ENCODE data around the gene F2. TPM values are rescaled to one million over a fixed set of nuclear protein-coding genes. Genes with fewer than 3 reads are reported as not detected.

The F2 gene
- total and polyA plus RNA-seq, 9 donors: 0.10 to 1.00 (median 0.33) TPM; not detected in 3

DNA sequence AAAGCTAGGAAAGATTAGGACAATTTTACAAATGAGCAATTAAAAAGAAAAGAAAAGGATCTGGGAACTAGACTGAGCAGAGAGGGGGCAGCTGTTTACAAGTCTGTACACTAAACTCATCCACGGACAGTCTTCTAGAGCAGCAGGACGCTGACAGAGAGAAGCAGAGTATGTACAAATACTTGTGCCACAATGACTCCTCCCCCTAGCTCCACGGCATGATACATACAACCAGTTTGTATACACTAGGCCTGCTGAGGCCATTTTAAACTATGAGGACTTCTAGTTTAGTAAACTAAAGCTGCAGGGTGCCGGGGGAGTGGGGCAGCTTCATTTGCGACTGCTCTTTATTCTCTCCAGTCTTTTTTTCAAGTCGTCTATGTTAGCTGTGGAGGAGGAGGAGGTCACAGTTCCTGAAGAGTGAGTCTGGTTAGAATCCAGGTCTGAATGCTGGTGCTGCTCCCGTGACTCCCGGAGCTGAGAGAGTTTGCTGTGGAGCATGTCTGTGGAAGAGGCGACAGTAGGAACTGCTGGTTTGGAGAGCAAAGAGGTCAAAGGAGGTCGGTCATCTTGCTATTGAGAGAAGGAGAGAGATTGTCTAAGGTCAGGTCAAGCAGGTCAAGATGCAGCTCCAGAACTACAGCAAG, 24.8 kb downstream of the F2 start:
- H3K4me3 ChIP-seq: no peak overlapping the region
- DNase-seq: no peak
- no peak overlapping the region for H3K27ac ChIP-seq
- no peaks in the 10 kb centered on the region for H3K36me3 ChIP-seq
- H3K9me3 ChIP-seq: no peaks in the 10 kb centered on the region
- TF ChIP-seq, protein P1, sequence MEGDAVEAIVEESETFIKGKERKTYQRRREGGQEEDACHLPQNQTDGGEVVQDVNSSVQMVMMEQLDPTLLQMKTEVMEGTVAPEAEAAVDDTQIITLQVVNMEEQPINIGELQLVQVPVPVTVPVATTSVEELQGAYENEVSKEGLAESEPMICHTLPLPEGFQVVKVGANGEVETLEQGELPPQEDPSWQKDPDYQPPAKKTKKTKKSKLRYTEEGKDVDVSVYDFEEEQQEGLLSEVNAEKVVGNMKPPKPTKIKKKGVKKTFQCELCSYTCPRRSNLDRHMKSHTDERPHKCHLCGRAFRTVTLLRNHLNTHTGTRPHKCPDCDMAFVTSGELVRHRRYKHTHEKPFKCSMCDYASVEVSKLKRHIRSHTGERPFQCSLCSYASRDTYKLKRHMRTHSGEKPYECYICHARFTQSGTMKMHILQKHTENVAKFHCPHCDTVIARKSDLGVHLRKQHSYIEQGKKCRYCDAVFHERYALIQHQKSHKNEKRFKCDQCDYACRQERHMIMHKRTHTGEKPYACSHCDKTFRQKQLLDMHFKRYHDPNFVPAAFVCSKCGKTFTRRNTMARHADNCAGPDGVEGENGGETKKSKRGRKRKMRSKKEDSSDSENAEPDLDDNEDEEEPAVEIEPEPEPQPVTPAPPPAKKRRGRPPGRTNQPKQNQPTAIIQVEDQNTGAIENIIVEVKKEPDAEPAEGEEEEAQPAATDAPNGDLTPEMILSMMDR (IDR thresholded peaks at IDR 0.05): no peak
- no peak for TF ChIP-seq POLR2A (IDR thresholded peaks at IDR 0.05)
- no peak for TF ChIP-seq EP300 (IDR thresholded peaks at IDR 0.05)
- no peaks in the 10 kb centered on the region for H3K27me3 ChIP-seq
- intact Hi-C loops (cut with DNase I): no loop called here
- 37 to 44% (median 37%) methylated on average over 10 of the region's 10 CpGs for WGBS, 3 donors
- H3K4me1 ChIP-seq (ENCODE audit: insufficient read depth): peaks cover under 1% of the 10 kb centered on the region

DNA sequence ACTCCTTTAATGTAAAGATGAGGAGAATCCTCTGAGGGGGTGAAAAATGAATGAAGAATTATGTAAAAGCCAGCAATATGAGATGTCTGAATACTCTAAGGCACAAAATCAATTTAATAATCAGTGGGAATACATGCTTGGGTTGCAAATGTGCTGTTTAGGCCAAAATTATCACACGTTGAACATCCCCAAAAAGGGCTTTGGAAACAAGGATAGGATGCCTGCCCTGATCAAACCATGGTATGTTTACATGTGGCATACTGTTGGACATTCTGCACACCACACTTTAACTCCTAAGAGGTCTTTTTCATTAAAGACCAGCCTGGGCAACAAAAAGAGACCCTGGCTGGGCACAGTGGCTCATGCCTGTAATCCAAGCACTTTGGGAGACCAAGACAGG, 26.3 kb downstream of the F2 start:
- H3K36me3 ChIP-seq: no peaks in the 10 kb centered on the region
- no peaks in the 10 kb centered on the region for H3K27me3 ChIP-seq
- 66 to 89% (median 72%) methylated on average over 1 of the region's 1 CpG for whole genome bisulfite sequencing, 3 donors
- H3K9me3 ChIP-seq: no peaks in the 10 kb centered on the region
- intact Hi-C loops (cut with DNase I): no loop called here
- TF ChIP-seq EP300 (IDR thresholded peaks at IDR 0.05): no peak
- no peak overlapping the region for H3K4me3 ChIP-seq
- H3K27ac ChIP-seq: no peak overlapping the region
- DNase-seq: no peak
- no peaks in the 10 kb centered on the region for H3K4me1 ChIP-seq (ENCODE audit: insufficient read depth)

DNA sequence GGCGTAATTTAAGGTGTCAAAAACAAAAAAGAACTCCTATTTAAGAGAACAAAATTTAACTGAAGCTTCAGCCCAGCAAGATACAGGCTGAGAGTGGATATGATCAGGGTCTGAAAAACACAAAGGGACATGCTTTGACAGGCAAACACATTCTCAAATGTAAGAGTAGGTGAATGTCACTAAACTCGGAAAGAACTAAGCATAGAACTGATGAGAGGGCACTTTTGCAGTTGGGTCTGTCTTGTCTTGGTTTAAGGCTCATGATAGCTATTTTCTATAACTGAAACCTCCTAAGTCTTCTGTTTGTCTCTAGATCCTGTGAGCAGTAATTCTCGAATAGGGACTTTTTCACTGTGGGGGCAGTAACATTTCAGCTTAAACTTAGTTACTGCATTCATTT, 27.0 kb downstream of the F2 start:
- DNase-seq: no peak
- TF ChIP-seq EP300 (IDR thresholded peaks at IDR 0.05) (no peak), POLR2A (IDR thresholded peaks at IDR 0.05) (no peak)
- TF ChIP-seq, protein P1 (IDR thresholded peaks at IDR 0.05): no peak
- no peaks in the 10 kb centered on the region for H3K27me3 ChIP-seq
- intact Hi-C loops (cut with DNase I): no loop called here
- no peaks in the 10 kb centered on the region for H3K36me3 ChIP-seq
- WGBS, 3 donors: 85 to 93% (median 87%) methylated on average over 3 of the region's 3 CpGs
- H3K27ac ChIP-seq: no peak overlapping the region
- H3K9me3 ChIP-seq: no peaks in the 10 kb centered on the region
- H3K4me3 ChIP-seq: no peak overlapping the region
- H3K4me1 ChIP-seq (ENCODE audit: insufficient read depth): no peaks in the 10 kb centered on the region

DNA sequence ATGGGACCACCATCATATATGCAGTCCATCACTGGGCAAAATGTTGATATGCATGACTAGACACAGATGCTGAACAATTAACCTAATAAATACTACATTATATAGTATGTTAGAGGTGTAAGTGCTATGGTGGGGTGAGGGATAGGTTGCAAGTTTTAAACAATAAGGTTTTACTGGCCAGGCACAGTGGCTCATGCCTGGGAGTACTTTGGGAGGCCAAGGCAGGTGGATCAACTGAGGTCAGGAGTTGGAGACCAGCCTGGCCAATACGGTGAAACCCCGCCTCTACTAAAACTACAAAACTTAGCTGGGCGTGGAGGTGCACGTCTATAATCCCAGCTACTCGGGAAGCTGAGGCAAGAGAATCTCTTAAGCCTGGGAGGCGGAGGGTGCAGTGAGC, 28.1 kb downstream of the F2 start:
- H3K27ac ChIP-seq: no peak overlapping the region
- WGBS, 3 donors: 90 to 93% (median 92%) methylated on average over 6 of the region's 6 CpGs

DNA sequence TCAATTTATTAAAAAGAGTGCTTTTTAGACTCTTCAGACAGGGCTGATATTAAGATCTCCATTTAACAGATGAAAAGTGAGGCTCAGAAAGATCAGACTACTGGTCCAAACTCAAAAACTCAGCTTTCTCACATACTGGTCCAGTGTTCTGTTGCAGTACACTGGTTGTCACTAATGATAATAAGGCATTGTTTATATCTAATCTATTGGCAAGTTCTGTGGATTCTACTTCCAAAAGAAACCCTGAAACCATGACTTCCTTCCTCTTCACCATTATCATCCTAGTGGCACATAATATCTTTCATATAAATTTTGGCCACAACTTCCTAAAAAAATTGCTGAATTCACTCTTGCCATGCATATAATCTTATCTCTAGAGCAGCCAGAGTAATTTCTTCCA, 36.9 kb downstream of the F2 start:
- H3K36me3 ChIP-seq: no peaks in the 10 kb centered on the region

More for the DNA sequence above, 28.1 kb downstream of the F2 start:
- no peak for TF ChIP-seq EP300 (IDR thresholded peaks at IDR 0.05)
- TF ChIP-seq, protein P1 (IDR thresholded peaks at IDR 0.05): no peak
- TF ChIP-seq POLR2A (IDR thresholded peaks at IDR 0.05): no peak
- intact Hi-C loops (cut with DNase I): no loop called here
- Histone ChIP-seq H3K36me3 (no peaks in the 10 kb centered on the region), H3K9me3 (no peaks in the 10 kb centered on the region), H3K27me3 (no peaks in the 10 kb centered on the region), H3K4me3 (no peak overlapping the region), H3K4me1 (ENCODE audit: insufficient read depth) (no peaks in the 10 kb centered on the region)
- no peak for DNase-seq

More for the DNA sequence above, 36.9 kb downstream of the F2 start:
- Histone ChIP-seq H3K4me3 (no peak overlapping the region), H3K27ac (no peak overlapping the region), H3K27me3 (no peaks in the 10 kb centered on the region), H3K9me3 (no peaks in the 10 kb centered on the region), H3K4me1 (ENCODE audit: insufficient read depth) (no peaks in the 10 kb centered on the region)
- TF ChIP-seq, protein P1 (IDR thresholded peaks at IDR 0.05): no peak
- no peak for TF ChIP-seq POLR2A (IDR thresholded peaks at IDR 0.05)
- no peak for TF ChIP-seq EP300 (IDR thresholded peaks at IDR 0.05)
- no peak for DNase-seq
- intact Hi-C loops (cut with DNase I): no loop called here
